Astrocyte of the spinal cord (primary cell): Measurements from ENCODE around the gene LOXL3.

Source experiments
- DNase-seq: peaks from one replicate; pipeline ENCODE4 v3.0.0; 2011; ENCODE audit warnings: low read depth, low spot score
- H3K4me3 ChIP-seq: 2 replicates; pipeline ENCODE4 v1.5.1; 2011; ENCODE audit warnings: low read depth, mild to moderate bottlenecking, low read length, moderate library complexity
- CTCF ChIP-seq: IDR thresholded peaks from 2 replicates; pipeline ENCODE4 v1.5.1; 2012; ENCODE audit warnings: low read depth, mild to moderate bottlenecking, low read length, inconsistent platforms
- in situ Hi-C: cut with HindIII; loops from 2 replicates; pipeline ENCODE4 v1.10.0; 2017; ENCODE audit warnings: low sequenced_read_pairs

LOXL3 gene

GRCh38 chr2:74531666-74532065 is 22.1 kb downstream of the LOXL3 start:
- in situ Hi-C loops, result no loop called here
- no peak for DNase-seq
- TF ChIP-seq CTCF, result no peak
- no peak overlapping the region for H3K4me3 ChIP-seq

GRCh38 chr2:74530239-74531187 is 23.2 kb downstream of the LOXL3 start:
- DNase-seq, result peak; percentile 22
- no peak for TF ChIP-seq CTCF
- in situ Hi-C loops, result no loop called here
- H3K4me3 ChIP-seq, result peak overlapping the region; percentile 97

GRCh38 chr2:74529357-74530238 is 24.1 kb downstream of the LOXL3 start, which contains the start of the genes AUP1 and HTRA2:
AUP1 (minus strand) TSS chr2:74529706; CDS start chr2:74529629, 77 bp downstream.
HTRA2 (plus strand) TSS chr2:74529933; CDS start chr2:74530007, 74 bp downstream.
- in situ Hi-C loops, result no loop called here
- H3K4me3 ChIP-seq, result peak within 1 kb of the TSS; percentile 97
- TF ChIP-seq CTCF, result no peak
- peak; percentile 100 for DNase-seq

GRCh38 chr2:74528600-74529356 is 25.0 kb downstream of the LOXL3 start:
- peak overlapping the region; percentile 97 for H3K4me3 ChIP-seq
- no peak for TF ChIP-seq CTCF
- DNase-seq, result no peak
- in situ Hi-C loops, result no loop called here

GRCh38 chr2:74527741-74528140 is 26.0 kb downstream of the LOXL3 start:
- no peak overlapping the region for H3K4me3 ChIP-seq
- in situ Hi-C loops, result no loop called here
- no peak for TF ChIP-seq CTCF
- no peak for DNase-seq

DNA sequence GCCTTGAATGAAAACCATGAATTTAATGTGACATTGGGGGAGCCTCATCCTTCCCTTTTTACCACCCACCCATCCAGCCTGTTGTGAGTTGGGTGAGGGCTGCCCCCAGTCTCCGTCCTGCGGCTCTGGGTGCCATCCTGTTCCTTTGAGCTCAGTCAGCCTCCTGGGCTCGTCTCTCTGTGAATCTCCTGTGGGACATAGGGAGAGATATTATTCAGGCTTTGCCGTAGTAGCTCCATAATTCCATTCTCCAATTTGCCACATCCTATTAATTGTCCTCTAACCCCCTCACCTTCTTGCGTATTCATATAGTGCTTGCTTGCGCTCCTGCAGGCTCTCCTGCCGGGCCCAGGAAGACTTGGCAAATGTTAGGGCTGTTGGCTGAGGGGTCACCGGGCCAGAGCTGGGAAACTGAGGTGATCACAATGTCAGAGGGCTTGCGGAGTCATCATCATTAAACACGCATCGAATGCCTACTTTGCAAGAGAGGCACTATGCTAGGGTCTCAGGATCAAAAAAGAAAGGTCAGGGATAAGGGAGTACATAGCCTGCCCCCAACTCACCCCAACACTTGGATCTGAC is 27.0 kb downstream of the LOXL3 start:
- in situ Hi-C loops, result no loop called here
- no peak for TF ChIP-seq CTCF
- DNase-seq, result no peak

More for the DNA sequence above, 27.0 kb downstream of the LOXL3 start:
- H3K4me3 ChIP-seq, result no peak overlapping the region
